SK-N-MC (cell line): ENCODE results near the gene ANKDD1B.
A peak's percentile ranks its signal among the peaks of the same experiment; 100 is the strongest.

Experiments
- DNase-seq: peaks from one replicate; pipeline ENCODE4 v3.0.0-alpha.2; 2011; ENCODE audit warnings: low read depth, low spot score
- H3K27ac ChIP-seq: fragments of 200-600 bp; sonication (generic); 2 replicates; pipeline ENCODE4 v1.5.1; 2016; ENCODE audit warnings: mixed run types
- H3K36me3 ChIP-seq: fragments of 200-600 bp; sonication (generic); 2 replicates; pipeline ENCODE4 v1.6.1; 2017; ENCODE audit warnings: antibody characterized with exemption, low read length, mixed read lengths; ENCODE audit not compliant: insufficient read depth
- H3K4me3 ChIP-seq: fragments of 200-600 bp; sonication (generic); 2 replicates; pipeline ENCODE4 v1.5.1; 2016
- H3K9ac ChIP-seq: fragments of 200-600 bp; sonication (generic); 2 replicates; pipeline ENCODE4 v1.8.0; 2017; ENCODE audit warnings: mixed run types, mixed read lengths; ENCODE audit not compliant: insufficient read length
- H3K9me3 ChIP-seq: fragments of 200-600 bp; sonication (generic); 2 replicates; pipeline ENCODE4 v1.6.1; 2017; ENCODE audit warnings: low read depth, mild to moderate bottlenecking, antibody characterized with exemption, low read length, moderate library complexity, mixed read lengths
- EZH2 ChIP-seq: fragments of 200-600 bp; sonication (generic); IDR thresholded peaks from one replicate; pipeline ENCODE4 v1.6.1; 2017; ENCODE audit warnings: antibody characterized with exemption
- FOXP2 ChIP-seq: optimal IDR thresholded peaks from 2 replicates; pipeline ENCODE3; 2011; ENCODE audit warnings: mild to moderate bottlenecking, moderate library complexity; ENCODE audit not compliant: insufficient read depth; ENCODE audit errors: extremely low read length, control extremely low read depth
- POLR2AphosphoS5 ChIP-seq: IDR thresholded peaks from 2 replicates; pipeline ENCODE4 v1.6.1; 2012; ENCODE audit warnings: mild to moderate bottlenecking, low read depth, low read length, borderline replicate concordance

The ANKDD1B gene

DNA sequence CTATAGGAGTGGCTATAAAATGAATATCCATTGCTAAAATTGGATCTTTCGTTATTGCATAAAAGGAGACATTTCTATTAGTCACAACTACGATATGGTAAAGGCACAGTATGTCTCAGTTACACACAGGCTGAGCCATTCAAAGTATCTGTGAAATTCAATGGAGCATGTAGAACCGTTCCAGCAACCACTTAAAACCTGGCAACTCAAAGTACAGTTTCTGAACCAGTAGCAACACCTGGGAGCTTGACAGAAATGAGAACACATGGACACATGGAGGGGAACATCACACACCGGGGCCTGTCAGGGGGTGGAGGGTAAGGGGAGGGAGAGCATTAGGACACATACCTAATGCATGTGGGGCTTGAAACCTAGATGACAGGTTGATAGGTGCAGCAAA, 90.6 kb downstream of the ANKDD1B start:
- H3K9me3 ChIP-seq = no peaks in the 10 kb centered on the region
- H3K36me3 ChIP-seq = peaks cover 32% of the 10 kb centered on the region
- H3K4me3 ChIP-seq = no peak overlapping the region
- TF ChIP-seq FOXP2 (no peak), EZH2 (no peak), POLR2AphosphoS5 (no peak)
- no peak for DNase-seq
- no peak overlapping the region for H3K27ac ChIP-seq
- H3K9ac ChIP-seq = no peak overlapping the region

DNA sequence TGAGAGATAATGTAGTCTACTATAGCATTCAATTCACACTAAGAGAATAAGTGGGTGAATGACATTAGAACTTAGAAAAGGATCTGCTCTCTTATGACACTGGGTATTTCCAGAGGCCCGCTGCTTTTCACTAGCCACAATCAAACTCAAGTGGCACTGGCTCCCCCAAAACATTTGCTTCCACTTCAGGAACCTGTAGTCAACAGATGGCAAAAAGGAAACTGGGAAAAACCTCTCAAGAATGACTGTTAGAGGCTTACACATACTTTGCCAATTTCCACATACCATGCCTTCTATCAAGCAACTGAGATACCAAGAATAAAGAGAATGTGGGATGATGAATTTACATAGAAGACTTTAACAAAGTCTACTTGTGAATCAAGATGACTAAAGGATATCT, 94.8 kb downstream of the ANKDD1B start:
- H3K4me3 ChIP-seq = no peak overlapping the region
- no peak for DNase-seq
- no peaks in the 10 kb centered on the region for H3K9me3 ChIP-seq
- no peak overlapping the region for H3K9ac ChIP-seq
- H3K36me3 ChIP-seq = peaks cover 60% of the 10 kb centered on the region
- H3K27ac ChIP-seq = 0 out of 2 replicates have a peak overlapping the region, but pooled peaks have one; percentile 12
- no peak for TF ChIP-seq EZH2
- TF ChIP-seq FOXP2 = no peak
- TF ChIP-seq POLR2AphosphoS5 = no peak

DNA sequence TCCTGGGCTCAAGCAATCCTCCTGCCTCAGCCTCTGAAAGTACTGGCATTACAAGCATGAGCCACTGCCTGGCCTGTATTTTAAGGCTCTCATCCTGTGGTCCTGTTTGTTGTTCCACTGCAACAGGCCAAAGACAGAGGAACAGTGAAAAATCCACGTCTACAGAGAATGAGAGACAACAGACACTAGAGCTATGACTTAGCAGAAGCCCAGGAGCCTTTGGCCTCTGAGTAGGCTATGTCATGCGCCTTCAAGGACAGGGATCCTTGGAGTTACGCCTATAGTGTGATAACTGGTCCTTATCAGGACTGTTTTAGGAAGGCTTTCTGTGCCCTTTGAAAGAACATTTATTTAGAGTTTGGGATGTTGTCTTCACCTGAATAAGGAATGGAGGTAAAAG, 95.5 kb downstream of the ANKDD1B start:
- H3K9me3 ChIP-seq = no peaks in the 10 kb centered on the region
- no peak overlapping the region for H3K9ac ChIP-seq
- H3K4me3 ChIP-seq = no peak overlapping the region
- TF ChIP-seq POLR2AphosphoS5 (no peak), EZH2 (no peak), FOXP2 (no peak)
- DNase-seq = no peak
- H3K27ac ChIP-seq = no peak overlapping the region
- H3K36me3 ChIP-seq = peaks cover 64% of the 10 kb centered on the region

DNA sequence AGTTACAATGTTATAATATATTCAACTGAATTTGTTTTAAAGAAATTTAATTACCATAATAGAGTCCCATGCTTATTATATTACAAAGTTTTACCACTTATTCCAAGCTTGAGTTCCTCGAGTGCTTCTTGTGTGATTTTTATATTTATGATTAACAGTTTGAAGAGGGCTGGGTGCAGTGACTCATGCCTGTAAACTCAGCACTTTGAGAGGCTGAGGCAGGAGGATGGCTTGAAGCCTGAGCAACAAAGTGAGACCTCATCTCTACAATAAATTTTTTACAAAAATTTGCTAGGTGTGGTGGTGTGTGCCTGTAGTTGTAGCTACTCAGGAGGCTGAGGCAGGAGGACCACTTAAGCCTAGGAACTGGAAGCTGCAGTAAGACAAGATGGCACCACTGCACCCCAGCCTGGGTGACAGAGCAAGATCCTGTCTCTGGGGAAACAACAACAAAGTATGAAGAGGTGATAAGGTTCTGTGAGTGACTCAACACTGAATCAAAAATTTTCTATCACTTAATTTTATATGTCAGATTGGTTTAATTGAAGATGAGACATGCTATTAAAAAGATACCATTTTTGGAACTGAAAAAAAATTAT, 96.8 kb downstream of the ANKDD1B start:
- TF ChIP-seq POLR2AphosphoS5 = no peak
- no peak for TF ChIP-seq EZH2
- no peak for TF ChIP-seq FOXP2
- H3K9me3 ChIP-seq = no peaks in the 10 kb centered on the region

DNA sequence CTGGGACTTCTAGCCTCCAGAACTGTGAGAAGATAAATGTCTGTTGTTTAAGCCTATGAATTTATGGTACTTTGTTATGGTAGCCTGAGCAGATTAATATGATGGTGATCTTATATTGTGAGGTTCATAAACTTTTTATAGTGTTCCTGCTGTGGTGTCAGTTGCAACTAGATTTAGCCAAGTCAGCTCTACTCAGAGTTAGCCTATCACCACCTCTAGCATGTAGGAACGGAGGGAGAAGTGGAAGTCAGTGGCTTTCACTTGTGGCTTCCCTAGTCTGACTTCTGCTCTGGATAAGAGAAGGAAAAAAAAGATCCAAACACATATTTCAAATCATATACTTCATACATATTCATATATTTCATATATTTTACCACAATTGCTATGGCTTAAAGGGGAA, 99.4 kb downstream of the ANKDD1B start:
- no peaks in the 10 kb centered on the region for H3K9me3 ChIP-seq
- no peak overlapping the region for H3K4me3 ChIP-seq
- no peak overlapping the region for H3K27ac ChIP-seq
- TF ChIP-seq EZH2 = no peak
- TF ChIP-seq POLR2AphosphoS5 = no peak
- no peak for DNase-seq
- peaks cover 59% of the 10 kb centered on the region for H3K36me3 ChIP-seq
- H3K9ac ChIP-seq = no peak overlapping the region

More for the DNA sequence above, 96.8 kb downstream of the ANKDD1B start:
- H3K4me3 ChIP-seq = no peak overlapping the region
- peaks cover 64% of the 10 kb centered on the region for H3K36me3 ChIP-seq
- H3K27ac ChIP-seq = no peak overlapping the region
- DNase-seq = no peak
- no peak overlapping the region for H3K9ac ChIP-seq

DNA sequence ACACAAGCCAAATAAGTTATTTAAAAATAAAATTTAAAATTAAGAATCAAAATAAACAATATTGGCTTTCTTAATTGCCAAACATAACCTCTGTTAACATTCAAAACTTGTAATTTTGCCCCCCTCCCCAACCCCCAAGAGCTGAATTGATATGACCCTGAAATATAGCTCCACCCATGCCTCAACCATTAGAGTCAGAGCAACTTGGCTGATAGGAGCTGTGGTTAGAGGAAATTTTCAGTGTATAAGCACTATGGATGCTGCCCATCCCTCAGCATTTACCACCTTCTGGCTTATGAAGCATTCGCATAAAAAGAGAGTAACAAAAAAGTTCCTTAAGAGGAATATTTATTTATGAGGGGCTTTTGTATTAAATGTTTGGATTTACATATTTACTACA, 99.9 kb downstream of the ANKDD1B start:
- H3K9ac ChIP-seq = no peak overlapping the region

DNA sequence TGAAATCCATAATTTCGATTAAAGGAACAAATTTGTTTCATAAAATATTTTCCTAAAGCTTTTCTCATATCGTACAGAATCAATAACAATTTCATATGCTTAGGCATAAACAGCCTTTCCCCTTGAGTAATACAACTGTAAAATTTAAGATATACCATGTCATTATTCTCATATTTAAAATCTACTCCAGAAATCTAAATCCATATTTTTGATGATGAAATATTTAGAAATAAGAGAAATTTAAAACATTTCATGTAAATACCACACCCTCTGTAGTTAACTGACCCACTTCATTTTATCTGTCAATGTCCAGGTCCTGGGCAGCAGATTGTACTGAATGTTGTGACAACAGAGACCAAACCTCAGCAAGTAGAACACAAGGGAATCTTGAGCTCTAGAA, 100.8 kb downstream of the ANKDD1B start:
- no peak overlapping the region for H3K4me3 ChIP-seq
- no peak overlapping the region for H3K9ac ChIP-seq
- DNase-seq = no peak
- peaks cover 59% of the 10 kb centered on the region for H3K36me3 ChIP-seq
- no peaks in the 10 kb centered on the region for H3K9me3 ChIP-seq
- TF ChIP-seq FOXP2 = no peak
- no peak for TF ChIP-seq POLR2AphosphoS5
- TF ChIP-seq EZH2 = no peak
- H3K27ac ChIP-seq = no peak overlapping the region

More for the DNA sequence above, 99.9 kb downstream of the ANKDD1B start:
- TF ChIP-seq POLR2AphosphoS5 (no peak), EZH2 (no peak), FOXP2 (no peak)
- no peaks in the 10 kb centered on the region for H3K9me3 ChIP-seq
- DNase-seq = no peak
- H3K4me3 ChIP-seq = no peak overlapping the region
- peaks cover 59% of the 10 kb centered on the region for H3K36me3 ChIP-seq
- H3K27ac ChIP-seq = no peak overlapping the region

DNA sequence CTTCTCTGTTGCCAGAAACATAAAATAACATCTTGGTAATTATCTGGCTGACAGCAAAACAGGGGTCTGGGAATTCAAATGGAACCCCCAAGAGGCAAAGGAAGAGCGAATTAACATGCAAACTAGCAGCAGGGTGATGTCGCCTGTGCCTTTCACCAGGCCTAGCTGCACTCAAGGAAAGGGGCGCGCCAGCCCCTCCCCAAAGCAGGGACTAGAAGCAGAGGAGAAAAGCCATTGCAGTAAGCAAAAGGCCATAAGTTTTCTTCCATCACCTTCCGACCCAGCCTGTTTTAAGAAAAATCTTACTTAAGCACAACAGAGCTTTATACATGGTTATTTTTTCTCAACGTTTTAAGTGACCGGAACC, 105.4 kb downstream of the ANKDD1B start:
- H3K4me3 ChIP-seq = peak overlapping the region; percentile 90
- peak overlapping the region; percentile 84 for H3K27ac ChIP-seq
- H3K9me3 ChIP-seq = no peaks in the 10 kb centered on the region
- peaks cover 26% of the 10 kb centered on the region for H3K36me3 ChIP-seq
- no peak for DNase-seq
- peak overlapping the region; percentile 85 for H3K9ac ChIP-seq
- TF ChIP-seq EZH2 = no peak
- TF ChIP-seq FOXP2 = no peak
- no peak for TF ChIP-seq POLR2AphosphoS5

DNA sequence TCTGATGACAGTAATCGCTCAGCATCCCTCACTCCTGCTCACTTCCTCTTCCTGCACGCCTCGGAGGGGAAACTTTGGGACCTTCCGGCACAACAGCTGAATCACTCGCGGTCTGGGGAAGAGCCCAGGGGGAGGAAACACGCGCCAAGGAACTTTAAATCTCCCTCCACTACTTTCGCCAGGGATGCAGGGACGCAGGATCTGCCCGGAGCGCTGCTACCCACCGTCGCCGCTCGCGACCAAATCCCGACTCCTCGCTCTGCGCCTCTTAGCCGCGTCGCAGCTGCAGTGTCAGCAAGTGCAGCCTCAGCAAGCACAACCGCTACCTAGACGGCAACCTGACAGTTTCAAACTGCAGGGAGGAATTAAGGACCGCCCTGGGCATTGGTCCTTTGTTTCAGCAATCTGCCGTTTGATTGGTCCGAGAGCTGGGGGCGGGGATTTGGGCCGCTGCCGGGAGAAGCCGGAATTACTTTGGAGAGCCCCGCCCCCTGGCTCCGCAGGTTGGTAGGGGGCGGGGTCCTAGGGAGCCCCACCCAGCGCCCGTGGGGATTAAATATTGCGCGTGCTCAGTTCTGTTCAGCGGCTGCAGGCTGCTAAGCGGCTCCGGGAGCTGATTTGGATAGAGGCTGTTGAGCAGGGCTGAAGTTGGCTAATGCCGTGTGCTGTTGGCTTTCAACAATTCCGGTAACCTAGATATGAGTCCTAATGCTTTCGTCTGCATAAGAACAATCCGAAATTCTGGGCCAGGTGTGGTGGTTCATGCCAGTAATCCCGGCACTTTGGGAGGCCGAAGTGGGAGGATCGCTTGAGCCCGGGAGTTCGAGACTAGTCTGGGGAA, 106.0 kb downstream of the ANKDD1B start, which contains the start of gene POC5:
Gene POC5 (minus strand): TSS at position 356 of the 841 bp plus-strand sequence. CDS start 4,500 bp downstream, outside the sequence.
- peak within 1 kb of the TSS; percentile 84 for H3K27ac ChIP-seq
- peak within 1 kb of the TSS; percentile 85 for H3K9ac ChIP-seq
- H3K36me3 ChIP-seq = peaks cover 20% of the 10 kb centered on the region
- DNase-seq = peak; percentile 92
- H3K9me3 ChIP-seq = no peaks in the 10 kb centered on the region
- H3K4me3 ChIP-seq = peak within 1 kb of the TSS; percentile 90
- peak; percentile 96 for TF ChIP-seq POLR2AphosphoS5
- TF ChIP-seq FOXP2 = no peak
- TF ChIP-seq EZH2 = no peak
